ENCODE data around the gene IL11RA.

The IL11RA gene

GRCh38 chr9:34651876-34652601, at the start of gene IL11RA:
Gene IL11RA (plus strand): TSS chr9:34652185. CDS start chr9:34655218, 3,033 bp downstream.
- peak; percentile 95 for DNase-seq (ENCODE audit: low spot score)

- DNase-seq (ENCODE audit: low spot score), result peak; percentile 90
Measured at GRCh38 chr9:34603610-34604231, 48.3 kb upstream of the IL11RA start.

GRCh38 chr9:34606190-34606589, 45.8 kb upstream of the IL11RA start:
- DNase-seq (ENCODE audit: low spot score), result no peak

DNA sequence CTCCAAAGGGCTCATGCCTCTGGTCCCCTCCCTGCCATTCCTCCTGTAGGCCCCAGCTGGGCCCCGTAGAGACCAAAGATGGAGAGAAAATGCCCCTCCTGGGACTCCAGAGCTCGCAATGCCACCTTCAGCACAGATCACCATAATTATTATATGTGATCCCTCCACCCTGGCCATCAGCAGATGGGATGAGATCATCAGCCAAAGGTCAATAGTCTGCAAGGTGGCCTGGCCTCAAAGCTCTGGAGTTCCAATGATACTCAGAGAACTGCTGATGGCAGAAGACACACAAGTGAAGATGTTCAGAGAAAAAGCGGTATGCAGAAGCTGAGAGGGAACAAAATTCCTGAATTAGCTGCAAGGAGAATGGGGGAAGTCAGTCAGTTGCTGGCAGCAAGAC, 45.1 kb upstream of the IL11RA start:
- no peak for DNase-seq (ENCODE audit: low spot score)

- DNase-seq (ENCODE audit: low spot score), result no peak
Measured at GRCh38 chr9:34607331-34607730, 44.7 kb upstream of the IL11RA start.

- DNase-seq (ENCODE audit: low spot score), result no peak
Measured at GRCh38 chr9:34610434-34611206, 41.4 kb upstream of the IL11RA start.

GRCh38 chr9:34611251-34611810, 40.7 kb upstream of the IL11RA start:
- no peak for DNase-seq (ENCODE audit: low spot score)

DNA sequence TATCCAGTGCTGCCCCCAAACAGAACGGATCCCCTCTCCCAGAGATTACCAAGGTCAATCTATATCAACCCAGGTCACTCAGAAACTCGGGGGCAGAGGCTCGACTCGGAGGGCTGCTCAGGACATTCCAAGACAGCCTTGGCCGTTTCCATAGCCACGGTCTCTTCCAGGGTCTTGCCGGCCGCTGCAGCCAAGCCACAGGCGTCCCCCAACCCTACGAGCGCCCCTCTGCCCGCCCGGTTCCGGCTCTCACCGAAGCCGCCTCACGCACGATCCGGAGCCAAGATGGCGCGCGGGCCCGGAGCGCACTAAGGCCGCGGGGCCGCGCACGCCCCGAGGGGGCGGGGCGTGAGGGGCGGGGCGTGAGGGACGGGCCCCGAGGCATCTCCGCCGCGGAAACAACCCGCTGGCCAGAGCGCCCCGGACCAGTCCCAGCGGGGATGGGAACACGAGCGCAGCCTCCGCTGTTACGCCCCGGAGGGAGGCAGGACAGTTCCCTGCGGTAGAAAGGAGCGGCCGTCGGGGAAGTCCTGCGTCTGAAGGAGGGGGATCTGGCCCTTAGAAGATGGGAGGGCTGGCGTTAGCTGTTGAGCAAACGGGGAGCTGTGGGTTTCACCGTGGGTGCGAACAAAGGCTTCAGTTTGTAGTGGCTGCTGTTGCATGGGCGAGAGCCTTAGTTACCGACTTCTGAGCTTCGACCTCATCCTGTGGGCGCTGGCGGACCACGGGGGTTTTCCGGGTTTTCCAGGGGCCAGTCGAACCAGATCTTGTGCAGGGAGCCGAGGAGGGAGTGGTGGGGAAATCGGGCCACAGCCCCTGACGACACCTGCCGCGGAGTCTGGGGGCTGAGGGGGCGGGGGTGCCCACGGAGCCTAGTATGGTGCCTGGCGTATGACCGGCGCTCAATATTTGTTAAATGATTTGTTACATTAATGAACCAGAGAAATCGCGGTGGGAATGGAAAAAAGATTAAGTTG, 39.9 kb upstream of the IL11RA start, which contains the start of gene RPP25L:
Gene RPP25L, minus strand, starts transcription at position 287 of the 977 bp plus-strand sequence. CDS start 801 bp downstream, outside the sequence.
- DNase-seq (ENCODE audit: low spot score), result peak; percentile 98

- peak; percentile 83 for DNase-seq (ENCODE audit: low spot score)
Measured at GRCh38 chr9:34612788-34613390, 39.1 kb upstream of the IL11RA start.

DNA sequence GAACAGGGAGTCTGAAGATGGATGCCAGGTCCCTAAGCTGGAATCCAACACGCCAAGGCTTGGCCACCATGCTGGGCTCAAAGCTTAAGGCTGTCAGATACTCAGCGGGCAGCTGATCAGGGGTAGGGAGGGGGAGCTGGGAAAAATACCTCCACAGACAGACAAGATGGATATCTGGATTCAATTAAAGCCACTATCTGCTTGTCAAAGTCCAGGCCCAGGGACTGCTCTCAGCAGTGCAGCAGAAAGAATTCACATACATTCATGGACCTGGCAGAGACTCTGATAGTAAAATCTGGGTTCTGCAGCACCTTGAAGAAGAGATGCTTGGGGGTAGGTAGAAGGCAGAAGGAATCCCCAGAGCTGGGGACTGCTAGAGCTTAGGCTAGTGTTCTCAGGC, 36.9 kb upstream of the IL11RA start:
- no peak for DNase-seq (ENCODE audit: low spot score)

- peak; percentile 94 for DNase-seq (ENCODE audit: low spot score)
Measured at GRCh38 chr9:34620061-34620994, 31.7 kb upstream of the IL11RA start, which contains the start of gene DCTN3. Gene DCTN3 (minus strand): TSS chr9:34620495. CDS start chr9:34620464, 31 bp downstream.

DNA sequence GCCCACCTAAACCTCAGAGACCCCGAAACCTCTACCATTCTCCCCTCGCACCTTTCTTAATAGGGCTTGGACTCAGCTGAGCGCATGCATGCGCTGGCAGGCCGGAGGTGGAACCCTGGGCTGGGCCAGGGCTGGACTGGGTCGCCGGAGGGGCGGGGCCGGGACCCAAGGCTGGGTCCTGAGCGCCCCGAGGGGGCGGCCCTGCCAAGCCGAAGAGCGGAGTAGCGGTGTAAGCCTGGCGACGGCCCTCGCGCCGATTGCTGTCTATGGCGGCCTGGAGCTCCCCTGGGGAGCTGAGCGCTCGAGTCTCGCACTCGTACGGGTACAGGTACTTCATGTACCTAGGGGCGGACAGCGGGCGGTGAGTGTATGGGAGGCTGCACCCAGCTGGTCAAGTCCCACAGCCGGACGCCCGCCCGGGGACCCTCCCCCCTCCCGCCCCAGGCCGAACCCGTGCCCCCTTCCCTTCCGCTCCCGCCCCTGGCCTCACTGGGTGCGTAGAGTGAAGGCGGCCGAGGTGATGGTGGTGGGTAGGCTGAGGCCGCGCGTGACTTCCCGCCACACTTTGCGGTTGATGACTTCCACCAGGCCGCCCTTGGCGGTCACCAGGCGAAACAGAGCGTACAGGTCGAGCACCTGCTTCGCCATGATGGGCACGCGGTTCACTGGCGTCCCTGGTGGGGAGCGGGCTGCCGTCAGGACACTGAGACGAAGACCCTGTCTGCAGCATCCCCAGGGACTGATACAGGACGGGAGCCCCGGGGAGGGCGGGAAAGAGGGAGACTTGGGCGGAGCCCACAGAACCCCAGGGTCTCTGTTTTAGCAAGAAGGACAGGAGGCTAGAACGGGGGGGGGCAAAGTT, 28.4 kb upstream of the IL11RA start:
- no peak for DNase-seq (ENCODE audit: low spot score)

DNA sequence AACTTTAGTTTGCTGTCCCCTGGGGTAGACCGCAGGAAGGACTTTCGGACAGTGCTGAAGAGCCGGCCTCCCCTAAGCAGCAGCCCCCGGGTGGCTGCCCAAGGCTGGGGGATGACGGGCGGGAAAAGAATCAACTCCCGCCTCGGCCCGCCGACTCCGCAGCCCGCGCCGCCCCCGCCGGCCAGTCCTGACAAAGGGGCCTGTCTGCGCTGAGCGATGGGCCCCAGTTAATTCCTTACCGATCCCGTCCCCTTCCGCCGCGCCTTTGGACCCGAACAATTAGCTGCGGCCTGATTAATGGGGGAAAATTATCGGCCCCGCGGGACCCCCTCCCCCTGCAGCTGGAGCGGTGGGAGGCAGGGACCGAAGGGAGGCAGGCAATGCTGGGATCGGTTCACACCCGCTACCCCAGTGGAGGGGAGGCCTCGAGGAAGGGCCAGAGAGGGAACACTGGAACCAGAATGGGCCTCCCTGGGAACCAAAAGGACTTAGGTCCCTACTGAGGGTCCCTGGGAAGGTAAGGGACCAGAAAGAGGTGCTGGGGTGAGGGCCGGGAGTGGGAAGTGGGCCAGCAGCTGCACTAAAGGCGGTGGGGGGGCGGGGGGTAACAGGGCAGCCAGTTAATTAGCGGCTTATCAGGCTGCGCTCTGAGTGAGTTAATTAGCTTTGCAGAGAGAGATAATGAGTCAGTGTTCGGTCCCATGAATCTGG, 27.4 kb upstream of the IL11RA start:
- DNase-seq (ENCODE audit: low spot score), result peak; percentile 39

GRCh38 chr9:34625186-34625486, 26.8 kb upstream of the IL11RA start:
- DNase-seq (ENCODE audit: low spot score), result no peak

- DNase-seq (ENCODE audit: low spot score), result no peak
Measured at GRCh38 chr9:34627716-34628655, 24.0 kb upstream of the IL11RA start.

DNA sequence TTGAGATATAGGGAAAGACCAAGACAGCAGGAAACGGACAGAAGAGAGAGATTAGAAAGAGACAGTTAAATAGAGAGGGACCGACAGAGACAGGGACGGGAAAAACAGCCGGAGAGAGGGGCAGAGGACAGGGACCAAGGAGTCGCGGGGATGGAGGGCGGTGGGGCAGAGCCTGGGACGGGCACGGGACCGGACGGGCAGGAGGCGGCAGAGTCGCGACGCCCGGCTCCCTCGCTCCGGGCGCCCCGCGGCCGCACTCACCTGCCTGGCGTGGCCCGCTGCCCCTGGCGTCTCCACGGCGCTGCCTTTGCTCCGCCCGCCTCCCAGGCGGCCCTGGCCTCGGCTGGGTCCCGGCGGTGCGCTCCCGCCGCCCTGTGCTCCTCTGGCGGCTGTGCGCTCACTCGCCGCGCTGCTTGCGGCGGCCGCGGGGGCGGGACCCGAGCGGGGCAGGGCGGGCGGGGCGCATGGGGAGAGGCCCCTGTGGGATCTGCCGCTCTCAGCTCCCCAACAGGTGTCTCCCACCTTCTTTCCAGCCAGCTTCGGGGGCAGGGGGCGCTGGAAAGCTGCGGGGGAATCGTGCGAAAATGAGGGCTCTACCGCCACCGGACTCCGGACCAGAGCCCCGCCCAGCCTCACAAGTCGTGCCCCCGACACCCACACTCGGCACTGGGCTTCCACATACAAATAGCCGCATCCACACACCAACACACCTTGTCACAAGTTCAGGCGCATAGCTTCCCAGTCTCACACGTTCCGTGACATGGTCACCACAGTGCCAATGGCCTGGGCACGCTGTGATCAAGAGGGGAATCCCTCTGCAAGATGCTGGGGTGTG, 23.1 kb upstream of the IL11RA start, which contains the start of gene ARID3C:
Gene ARID3C, minus strand, starts transcription at position 411 of the 835 bp plus-strand sequence. CDS start 1,052 bp downstream, outside the sequence.
- peak; percentile 74 for DNase-seq (ENCODE audit: low spot score)

All from iPS-NIHi11 (cell line).